Fibroblast of skin of left quadriceps (primary cell): ENCODE results near the gene CAMTA1.
A peak's percentile ranks its signal among the peaks of the same experiment; 100 is the strongest.

Source experiments
- DNase-seq, 2 experiments: peaks; one replicate each; pipeline ENCODE4 v3.0.0-alpha.2; 2013; ENCODE audit warnings: low read depth in 2 of 2

CAMTA1 gene

DNA sequence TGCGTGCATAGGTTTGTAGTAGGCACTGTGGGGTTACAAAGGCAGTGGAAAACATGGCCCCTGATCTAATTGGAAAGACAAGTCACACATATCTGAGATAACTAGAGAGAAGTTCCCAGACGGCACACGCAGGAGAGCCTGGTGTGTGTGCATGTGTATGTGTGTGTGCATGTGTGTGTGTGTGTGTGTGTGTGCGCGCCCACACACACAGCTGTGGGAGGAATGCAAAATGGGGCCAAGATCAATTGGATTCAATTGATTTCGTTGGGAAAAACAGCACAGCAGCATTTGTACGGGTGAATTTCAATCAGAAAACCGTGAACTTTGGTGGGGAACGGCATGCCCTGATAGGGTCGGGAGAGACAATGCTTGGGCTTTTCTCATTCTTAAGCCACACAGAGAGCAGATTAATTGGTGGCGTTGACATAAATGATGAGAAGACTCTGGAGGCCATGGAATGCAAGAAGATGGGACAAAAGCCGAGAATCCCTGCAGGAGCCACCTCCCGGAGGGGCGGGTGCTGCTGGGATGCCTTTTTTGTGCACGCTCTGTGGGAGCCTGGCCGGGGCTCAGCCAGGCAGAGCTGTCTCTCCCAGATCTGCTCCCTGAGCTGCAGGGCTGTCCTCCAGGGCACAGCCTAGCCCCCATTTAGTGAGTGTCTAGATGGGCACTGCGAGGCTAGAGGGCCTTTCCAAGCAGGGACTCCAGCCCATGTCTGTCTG lies 322.0 kb downstream of the CAMTA1 start:
- DNase-seq = no peak

DNA sequence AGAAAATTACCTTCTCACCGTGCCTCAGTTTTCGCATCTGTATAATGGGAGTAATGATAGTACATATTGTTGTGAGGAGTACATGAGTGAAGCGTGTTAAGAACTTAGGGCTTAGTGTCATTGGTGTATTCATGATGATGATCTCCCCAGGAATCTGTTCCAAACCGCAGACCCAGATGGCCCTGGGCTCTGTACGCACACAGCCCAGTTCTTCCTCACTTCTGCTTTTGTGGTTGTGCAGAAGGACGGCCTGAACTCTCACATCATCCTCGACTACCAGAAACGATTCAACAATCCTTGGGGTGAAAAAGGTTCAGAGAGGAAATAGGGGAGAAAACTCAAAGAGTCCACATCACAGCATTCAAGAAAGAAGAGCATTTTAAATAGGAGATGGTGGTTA lies 323.0 kb downstream of the CAMTA1 start:
- no peak for DNase-seq

DNA sequence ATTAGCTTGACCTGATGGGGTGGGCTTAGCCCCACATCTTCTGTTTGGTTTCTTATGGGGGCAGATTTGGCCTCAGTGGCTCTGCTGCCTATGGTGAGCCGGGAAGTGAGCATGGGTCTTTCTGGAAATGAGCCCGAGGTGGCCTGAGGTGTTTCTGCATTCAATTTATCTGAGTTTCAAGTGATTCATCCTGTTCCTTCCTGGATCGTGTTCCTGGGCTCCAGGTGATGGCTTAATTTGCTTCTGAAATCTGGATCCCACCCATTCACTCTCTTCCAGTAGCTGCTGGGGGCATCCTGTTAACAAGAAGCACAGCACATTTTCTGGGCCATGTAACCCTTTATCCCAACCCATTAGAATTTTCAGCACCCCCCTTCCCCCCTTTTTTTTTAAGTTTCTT lies 324.6 kb downstream of the CAMTA1 start:
- DNase-seq = no peak

DNA sequence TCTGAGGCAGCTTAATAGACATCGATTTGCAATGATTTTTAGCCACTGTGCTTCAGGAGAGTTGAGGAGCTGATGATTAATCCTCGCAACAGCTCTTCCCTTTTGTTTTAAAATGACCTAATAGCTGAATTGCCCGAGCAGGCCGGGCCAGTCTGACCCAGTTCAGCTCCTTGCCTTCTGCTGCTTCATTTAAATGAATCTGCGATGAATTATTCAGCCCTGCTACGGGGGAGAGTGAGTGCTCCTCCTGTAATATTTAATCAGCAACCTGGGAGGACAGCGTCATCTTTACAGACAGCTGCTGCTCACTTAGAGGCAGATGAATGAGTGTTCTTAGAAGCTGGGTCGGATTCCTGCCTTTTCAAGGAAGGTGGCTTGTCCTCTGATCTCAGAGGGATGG lies 325.1 kb downstream of the CAMTA1 start:
- DNase-seq = no peak

DNA sequence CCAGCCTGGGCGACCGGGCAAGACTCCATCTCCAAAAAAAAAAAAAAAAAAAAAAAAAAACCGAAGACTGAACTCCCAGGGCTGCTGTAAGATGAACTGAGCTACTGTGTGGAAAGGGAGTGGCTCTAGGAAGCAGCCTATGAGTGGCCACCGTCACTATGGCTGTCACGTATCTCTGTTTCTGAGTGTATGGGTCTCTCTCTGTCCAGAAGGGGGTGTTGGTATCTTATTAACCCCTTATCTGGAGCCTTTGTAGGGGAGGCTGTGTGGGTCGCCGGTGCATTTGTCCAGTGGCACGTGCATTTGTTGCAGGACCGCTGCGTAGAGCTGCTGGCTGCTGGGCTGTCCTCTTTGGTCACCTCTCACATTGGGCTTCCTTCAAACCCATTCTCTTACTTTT lies 326.6 kb downstream of the CAMTA1 start:
- no peak for DNase-seq

DNA sequence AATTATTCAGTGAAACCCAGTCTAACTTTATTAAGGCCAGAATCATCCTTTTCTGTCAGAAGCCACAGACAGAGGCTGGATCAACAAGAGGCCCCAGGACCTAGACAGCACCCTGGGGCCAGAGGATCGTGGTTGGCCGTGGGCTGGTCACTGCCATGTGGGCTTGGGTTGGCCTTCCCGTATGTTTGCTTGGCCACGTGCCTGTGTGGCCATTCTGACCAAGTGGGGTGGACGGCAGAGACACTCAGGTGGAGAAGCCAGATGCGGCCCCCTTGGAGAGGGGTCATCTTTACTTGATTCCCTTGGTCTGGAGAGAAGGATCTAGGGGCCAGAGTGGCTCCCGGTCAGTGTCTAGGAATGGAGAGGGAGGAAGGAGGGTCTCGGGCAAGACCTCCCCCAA lies 327.9 kb downstream of the CAMTA1 start:
- no peak for DNase-seq

DNA sequence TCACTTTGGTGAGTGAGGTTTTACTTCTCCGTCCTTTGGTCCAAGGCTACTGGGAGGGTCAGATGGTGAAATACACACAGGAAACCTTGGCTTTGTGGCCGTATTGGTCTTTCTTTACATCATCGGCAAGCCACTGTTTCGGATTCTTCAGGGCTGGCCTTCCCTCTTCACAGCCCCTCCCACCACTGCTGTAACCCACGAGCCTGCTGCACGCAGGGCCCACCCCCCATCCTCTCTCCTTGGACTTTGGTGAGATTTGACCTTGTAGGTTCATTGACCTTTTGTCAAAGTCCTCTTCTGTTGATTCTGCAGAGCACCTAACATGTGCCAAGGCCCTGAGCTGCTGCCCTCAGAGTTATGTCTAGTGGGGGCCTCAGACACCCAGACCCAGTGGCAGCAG lies 328.6 kb downstream of the CAMTA1 start:
- DNase-seq = no peak

DNA sequence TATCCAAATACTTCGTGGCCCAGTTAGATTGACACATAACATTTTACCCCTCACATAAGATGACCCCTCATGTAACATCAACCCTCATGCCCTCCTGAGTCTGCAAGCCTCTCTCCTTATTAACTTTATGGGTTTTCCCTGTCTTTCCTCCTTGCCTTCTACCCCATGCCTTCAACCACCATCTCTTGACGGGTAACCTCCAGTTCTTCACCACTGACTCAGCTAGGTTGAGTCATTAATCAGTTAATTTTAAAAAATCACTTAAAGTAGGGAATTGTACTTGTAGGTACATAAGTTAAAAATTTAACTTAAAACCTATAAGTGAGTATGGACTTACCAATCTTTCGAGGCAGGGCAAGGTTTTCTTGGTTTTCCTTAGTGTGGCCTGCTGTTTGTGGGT lies 330.7 kb downstream of the CAMTA1 start:
- DNase-seq = no peak

DNA sequence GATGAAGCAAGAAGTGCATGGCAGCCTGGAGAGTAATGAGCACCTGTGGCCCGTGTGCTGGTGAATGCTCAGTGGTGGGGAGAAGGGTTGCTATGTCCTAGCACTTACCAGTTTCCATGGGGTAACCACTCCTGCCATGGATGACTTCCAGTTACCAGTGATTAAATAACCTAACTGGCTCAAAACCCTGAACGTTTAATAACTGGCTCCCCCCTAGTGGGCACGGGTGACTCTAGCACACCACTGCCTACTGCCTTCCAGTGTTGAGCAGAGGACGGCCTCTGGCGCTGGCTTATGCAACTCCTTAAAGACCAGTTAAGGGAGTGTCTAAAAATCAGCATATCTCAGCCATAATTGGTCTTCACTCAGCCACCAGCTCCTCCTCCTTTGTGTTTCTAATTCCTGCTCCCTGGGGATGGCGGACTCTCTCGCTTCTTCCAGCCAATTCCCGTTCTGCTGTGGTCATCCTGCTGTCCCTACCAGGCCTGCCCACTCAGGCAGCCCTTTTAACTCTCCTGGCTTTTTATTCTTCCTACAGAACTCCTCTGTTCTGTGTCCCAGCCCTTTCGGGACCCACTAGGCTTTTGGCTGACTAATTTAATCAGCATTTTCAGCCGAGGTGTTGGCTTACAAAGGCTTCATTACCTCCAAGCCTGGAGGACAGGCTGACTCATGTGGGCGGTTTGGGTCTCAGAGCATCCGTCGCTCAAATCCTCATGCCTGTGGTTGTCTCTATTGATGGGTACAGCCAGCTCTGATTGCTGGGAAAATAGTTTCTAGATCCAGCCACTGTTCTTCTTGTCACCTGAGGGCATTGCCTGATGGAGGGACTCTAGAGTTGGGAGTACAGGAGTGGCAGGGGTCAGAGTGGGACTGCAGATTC lies 332.4 kb downstream of the CAMTA1 start:
- peak; percentile 78 to 79 for DNase-seq

DNA sequence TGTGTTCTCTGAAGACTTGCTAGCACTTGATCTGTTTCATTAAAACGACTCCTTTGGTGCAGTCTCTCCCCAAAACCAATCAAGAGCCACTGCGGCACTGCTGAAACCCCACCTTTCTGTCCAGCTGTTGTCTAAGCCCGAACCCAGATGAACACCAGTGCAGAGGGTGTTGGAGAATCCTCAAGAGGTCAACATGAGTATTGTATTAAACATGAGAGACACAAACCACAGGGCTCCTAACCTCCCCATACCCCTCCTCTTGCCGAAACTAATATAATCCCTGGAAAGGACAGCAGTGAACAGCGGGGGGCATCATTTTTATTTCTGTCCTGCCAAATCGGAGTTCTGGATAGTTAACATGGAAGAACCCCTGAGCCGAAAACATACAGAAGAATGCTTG lies 333.9 kb downstream of the CAMTA1 start:
- no peak for DNase-seq

DNA sequence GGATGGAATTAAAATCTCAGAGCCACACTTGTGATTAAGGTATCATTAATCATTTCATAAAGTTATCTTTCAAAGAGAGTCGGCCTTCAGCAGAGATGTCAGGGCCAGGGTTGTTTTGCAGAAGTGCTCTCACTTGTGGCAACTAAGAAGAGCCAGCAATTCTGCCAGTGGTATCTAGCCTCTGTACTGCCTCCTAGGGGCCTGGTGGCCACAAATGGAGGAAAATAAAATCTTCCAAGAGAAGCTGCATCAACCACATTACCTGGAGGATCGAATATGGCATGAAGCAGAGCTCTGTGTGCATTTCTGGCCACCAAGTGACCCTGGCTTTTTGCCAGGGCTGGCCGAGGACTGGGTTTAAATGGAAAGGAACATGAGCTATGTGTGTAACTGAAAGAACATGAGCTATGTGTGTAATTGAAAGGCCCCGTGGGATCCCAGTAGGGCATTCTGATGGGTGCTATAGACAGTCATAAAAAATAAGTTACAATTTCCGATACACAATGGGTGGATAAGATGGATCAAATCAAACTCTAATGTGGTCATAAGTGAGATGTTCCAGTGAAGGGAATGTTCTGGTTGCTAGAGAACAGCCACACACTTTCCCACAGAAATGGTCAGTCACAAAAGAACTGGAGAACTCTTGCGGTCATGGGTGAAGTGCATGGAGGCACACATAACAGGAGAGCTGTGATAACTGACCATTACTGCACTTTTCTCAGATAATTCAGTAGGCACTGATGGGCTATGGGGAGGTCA lies 335.8 kb downstream of the CAMTA1 start:
- DNase-seq = no peak

DNA sequence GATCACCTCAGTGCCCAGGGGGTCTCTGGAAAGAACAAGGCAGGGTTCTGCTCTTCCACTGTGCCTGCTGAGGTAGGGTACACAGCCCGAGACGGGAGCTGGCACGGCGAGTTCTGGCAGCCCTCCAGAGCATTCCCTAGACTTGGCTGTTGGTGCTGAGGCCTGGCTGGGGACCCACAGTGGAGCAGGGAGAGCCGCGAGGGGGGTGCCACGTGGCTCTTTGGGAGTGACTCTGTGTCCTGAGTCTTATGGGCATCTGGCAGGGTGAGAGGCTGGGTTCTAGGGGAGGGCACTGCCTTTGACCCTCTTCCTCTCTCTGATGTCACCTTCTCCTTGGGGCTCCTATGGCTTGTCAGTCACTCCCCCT lies 336.4 kb downstream of the CAMTA1 start:
- DNase-seq = no peak

DNA sequence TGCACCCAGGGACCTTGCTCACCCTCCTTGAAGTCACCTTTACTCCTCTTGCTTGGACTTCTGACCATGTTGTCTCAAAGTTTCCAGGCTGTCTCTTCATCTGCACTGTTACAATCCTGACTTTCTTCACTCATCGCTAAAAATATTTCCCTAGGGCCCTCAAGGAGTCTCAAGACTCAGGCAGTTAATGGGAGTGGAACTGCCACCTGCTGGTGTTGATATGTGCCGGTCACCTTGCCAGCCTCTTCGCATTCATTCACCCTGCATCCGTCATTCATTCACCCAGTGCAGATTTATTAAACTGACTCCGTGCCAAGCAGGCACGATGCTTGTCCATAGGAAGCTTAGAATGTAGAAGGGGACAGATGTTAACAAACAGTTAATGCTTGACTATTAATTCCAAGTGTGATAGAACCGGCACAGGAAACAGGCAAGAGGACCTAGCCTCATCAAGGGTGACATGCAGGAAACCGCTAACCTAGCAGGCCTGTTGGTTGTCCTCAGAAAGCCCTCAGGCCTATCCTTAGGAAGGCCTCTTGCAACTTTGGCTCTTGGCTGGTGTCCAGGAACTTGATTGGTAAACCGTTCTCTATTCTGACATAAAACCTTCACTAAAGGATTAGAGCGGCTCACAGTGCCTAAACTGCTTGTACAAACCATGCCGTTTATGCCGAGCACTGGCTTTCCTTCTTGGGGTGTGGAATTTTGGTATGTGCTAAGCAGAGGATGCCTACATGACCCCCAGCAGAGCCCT lies 342.2 kb downstream of the CAMTA1 start:
- no peak for DNase-seq

DNA sequence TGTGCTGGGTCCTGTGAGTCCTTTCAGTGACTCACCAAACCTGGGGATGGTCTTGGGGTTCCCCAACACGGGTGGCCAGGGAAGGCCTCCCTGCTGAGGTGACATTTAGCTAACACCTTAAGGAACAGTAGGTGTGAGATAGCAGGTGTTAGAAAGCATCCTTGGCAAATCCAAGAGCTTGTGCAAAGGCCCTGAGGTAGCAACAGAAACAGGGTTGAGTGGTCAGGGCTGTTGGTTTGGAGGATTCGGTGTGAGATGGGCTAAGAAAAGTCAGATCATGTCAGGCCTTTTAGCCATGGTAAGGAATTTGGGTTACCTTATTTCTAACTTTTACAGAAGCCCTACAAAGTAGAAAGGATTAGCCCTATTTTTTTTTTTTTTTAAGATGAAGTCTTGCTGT lies 343.0 kb downstream of the CAMTA1 start:
- DNase-seq = no peak

DNA sequence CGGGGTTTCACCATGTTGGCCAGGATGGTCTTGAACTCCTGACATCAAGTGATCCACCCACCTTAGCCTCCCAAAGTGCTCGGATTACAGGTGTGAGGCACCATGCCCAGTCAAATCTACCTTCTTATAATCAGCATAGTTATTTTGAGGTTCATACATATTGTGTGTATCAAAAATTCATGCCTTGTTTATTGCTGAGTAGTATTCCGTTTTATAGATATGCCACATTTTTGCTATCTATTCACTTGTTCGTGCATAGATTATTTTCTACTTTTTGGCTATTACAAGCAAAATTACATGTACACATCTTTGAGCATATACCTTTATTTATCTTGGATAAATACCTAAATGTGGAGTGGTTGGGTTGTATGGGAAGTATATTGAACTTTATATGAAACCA lies 344.9 kb downstream of the CAMTA1 start:
- no peak for DNase-seq

DNA sequence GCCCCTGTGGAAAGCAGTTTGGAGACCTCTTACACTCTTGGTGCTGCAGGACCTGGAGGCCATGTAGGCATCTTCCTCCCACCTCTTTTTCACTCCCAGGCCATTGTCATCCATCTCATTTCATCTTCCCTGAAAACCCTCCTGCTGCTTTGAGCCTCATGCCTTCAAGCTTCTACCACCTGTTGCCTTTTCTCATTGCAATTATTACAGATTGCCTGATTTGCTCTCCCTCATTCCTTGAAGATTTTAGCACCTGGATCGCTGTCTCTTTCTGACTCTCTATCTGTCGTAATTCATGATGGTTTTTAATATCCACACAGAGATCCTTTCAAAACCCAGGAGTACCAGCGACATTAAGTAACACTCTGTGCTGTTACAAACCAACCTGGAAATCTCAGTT lies 350.2 kb downstream of the CAMTA1 start:
- DNase-seq = no peak

DNA sequence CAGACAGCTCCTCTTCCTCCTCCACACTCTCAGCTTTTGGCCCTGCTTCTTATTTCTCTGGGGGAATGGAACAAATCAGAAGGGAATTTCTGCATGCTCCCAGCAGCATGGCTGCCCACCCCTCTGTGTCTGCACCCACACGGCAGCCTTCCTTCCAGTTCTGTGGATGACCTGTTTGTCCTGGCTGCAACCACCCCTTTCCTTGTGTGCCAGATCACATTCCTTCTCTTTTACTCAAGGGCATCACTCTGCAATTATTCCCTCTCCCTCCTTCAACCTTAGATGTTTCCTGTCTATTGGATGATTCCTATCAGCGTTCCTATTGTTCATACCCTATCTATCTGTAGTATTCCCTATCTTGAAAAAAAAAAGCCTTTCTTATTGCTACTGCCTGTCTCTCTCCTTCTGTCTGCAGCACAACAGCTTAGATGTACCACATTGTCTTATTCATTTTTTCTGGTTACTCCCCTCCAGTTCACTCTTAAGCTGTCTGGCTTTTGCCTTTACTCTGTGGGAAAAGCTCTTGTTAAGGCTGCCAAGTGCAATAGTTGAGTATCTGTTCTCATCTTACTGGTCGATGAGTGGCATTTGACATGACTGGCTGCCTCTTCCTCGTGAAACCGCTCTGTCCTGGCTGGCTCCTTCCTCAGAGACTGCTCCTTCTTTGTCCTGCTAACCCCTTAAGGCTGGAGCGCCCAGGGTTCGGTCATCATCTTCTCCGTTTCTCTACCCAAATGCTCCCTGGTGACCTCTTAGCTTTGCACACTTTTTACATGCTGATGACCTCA lies 351.1 kb downstream of the CAMTA1 start:
- no peak for DNase-seq

DNA sequence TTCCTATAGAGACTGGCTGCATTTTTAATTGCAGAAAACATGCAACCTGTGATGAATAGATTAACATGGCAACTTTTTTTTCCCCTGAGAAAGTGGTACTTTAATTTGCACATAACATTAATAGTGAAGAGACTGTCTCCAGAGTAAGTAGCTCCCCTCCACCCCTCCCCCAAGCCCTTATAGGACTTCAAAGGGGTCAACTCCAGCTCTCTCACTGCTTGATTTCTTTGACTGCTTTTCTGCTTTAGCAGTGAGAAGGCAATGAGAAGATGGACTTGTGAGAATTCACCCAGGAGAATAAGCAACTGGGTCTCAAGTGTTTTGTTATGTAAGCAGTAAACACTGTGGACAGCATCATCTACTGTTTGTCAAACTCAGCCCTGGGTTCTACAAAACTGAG lies 355.0 kb downstream of the CAMTA1 start:
- no peak for DNase-seq

DNA sequence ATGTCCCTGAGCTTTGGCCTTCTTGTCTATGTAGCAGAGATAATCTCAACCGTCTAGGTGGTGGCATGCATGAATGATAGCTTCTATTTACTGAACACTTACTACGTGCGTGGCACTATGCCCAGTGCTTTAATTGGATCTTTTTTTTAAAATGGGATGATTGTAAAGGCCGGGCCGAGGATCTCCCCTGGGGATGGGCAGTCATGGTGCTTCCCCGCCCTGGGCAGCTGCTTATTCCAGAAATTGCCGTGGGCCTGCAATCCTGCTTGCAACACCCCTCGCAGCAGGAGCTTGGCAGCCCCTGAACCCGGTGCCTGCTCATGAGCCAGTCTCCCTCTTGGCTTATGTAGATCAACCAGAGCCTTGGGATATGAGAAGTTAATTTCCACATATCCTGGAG lies 360.7 kb downstream of the CAMTA1 start:
- DNase-seq = no peak

DNA sequence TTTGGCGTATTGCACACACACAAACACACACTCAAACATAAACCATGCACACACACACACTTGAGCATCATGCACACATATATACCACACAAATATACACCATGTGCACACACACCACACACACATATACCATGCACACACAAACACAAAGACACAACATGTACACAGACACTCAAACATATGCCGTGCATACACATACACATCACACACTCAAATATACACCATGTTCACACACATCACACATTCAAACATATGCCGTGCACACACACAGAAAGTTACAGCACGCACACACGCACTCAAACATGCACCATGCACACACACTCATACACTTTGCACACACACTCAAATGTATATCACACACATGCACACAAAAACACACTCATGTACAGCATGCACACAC lies 361.5 kb downstream of the CAMTA1 start:
- DNase-seq = no peak
